ENCODE results near the gene PLN. TPM values are rescaled to one million over a fixed set of nuclear protein-coding genes. Genes with fewer than 3 reads are reported as not detected.
A peak's percentile ranks its signal among the peaks of the same experiment; 100 is the strongest.

The PLN gene
- total RNA-seq, 1 donor from 2014 or later, result not detected

GRCh38 chr6:118577972-118578371, 29.9 kb downstream of the PLN start:
- H3K4me3 Mint-ChIP-seq (ENCODE audit: unreplicated experiment), result no peak overlapping the region
- TF ChIP-seq, protein P1, sequence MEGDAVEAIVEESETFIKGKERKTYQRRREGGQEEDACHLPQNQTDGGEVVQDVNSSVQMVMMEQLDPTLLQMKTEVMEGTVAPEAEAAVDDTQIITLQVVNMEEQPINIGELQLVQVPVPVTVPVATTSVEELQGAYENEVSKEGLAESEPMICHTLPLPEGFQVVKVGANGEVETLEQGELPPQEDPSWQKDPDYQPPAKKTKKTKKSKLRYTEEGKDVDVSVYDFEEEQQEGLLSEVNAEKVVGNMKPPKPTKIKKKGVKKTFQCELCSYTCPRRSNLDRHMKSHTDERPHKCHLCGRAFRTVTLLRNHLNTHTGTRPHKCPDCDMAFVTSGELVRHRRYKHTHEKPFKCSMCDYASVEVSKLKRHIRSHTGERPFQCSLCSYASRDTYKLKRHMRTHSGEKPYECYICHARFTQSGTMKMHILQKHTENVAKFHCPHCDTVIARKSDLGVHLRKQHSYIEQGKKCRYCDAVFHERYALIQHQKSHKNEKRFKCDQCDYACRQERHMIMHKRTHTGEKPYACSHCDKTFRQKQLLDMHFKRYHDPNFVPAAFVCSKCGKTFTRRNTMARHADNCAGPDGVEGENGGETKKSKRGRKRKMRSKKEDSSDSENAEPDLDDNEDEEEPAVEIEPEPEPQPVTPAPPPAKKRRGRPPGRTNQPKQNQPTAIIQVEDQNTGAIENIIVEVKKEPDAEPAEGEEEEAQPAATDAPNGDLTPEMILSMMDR (IDR thresholded peaks at IDR 0.05), result no peak
- no peak for DNase-seq (ENCODE audit: extremely low spot score, unreplicated experiment)
- no peaks in the 10 kb centered on the region for H3K27me3 Mint-ChIP-seq (ENCODE audit: unreplicated experiment)
- no peak overlapping the region for H3K27ac Mint-ChIP-seq (ENCODE audit: unreplicated experiment)
- H3K36me3 Mint-ChIP-seq (ENCODE audit: unreplicated experiment), result peaks cover 35% of the 10 kb centered on the region
- H3K4me1 Mint-ChIP-seq (ENCODE audit: unreplicated experiment), result peaks cover 5% of the 10 kb centered on the region
- peaks cover 31% of the 10 kb centered on the region for H3K9me3 Mint-ChIP-seq (ENCODE audit: unreplicated experiment)

GRCh38 chr6:118578617-118579016, 30.5 kb downstream of the PLN start:
- Mint-ChIP-seq H3K4me1 (ENCODE audit: unreplicated experiment) (peaks cover 5% of the 10 kb centered on the region), H3K9me3 (ENCODE audit: unreplicated experiment) (peaks cover 31% of the 10 kb centered on the region), H3K36me3 (ENCODE audit: unreplicated experiment) (peaks cover 33% of the 10 kb centered on the region), H3K4me3 (ENCODE audit: unreplicated experiment) (no peak overlapping the region), H3K27me3 (ENCODE audit: unreplicated experiment) (no peaks in the 10 kb centered on the region), H3K27ac (ENCODE audit: unreplicated experiment) (no peak overlapping the region)
- TF ChIP-seq, protein P1 (IDR thresholded peaks at IDR 0.05), result no peak
- no peak for DNase-seq (ENCODE audit: extremely low spot score, unreplicated experiment)

DNA sequence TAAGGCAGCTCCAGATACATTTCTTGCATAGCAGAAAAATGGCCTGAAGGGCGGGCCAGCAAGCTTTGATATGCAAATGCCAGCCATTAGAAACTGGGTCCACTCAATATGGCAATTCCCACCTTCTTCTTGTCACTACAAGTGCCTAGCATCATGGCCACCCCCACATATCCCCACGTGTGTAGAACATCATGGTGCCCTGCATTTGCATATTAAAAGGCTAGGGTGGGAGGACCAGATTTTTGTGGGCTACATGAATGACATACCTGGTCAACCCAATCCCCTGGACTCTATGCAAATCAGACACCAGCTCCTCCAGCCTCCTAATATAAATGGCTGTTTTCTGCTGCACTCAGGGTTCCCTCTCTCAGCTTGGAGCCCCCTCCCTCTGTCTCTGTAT, 31.7 kb downstream of the PLN start:
- Mint-ChIP-seq H3K4me3 (ENCODE audit: unreplicated experiment) (no peak overlapping the region), H3K27me3 (ENCODE audit: unreplicated experiment) (no peaks in the 10 kb centered on the region), H3K36me3 (ENCODE audit: unreplicated experiment) (peaks cover 24% of the 10 kb centered on the region), H3K4me1 (ENCODE audit: unreplicated experiment) (peaks cover 5% of the 10 kb centered on the region), H3K27ac (ENCODE audit: unreplicated experiment) (no peak overlapping the region), H3K9me3 (ENCODE audit: unreplicated experiment) (peaks cover 21% of the 10 kb centered on the region)
- TF ChIP-seq, protein P1 (IDR thresholded peaks at IDR 0.05), result no peak
- no peak for DNase-seq (ENCODE audit: extremely low spot score, unreplicated experiment)

- TF ChIP-seq, protein P1 (IDR thresholded peaks at IDR 0.05), result peak; percentile 81
- peaks cover 18% of the 10 kb centered on the region for H3K36me3 Mint-ChIP-seq (ENCODE audit: unreplicated experiment)
- no peak for DNase-seq (ENCODE audit: extremely low spot score, unreplicated experiment)
- H3K4me3 Mint-ChIP-seq (ENCODE audit: unreplicated experiment), result no peak overlapping the region
- peaks cover 5% of the 10 kb centered on the region for H3K4me1 Mint-ChIP-seq (ENCODE audit: unreplicated experiment)
- H3K27ac Mint-ChIP-seq (ENCODE audit: unreplicated experiment), result no peak overlapping the region
- H3K9me3 Mint-ChIP-seq (ENCODE audit: unreplicated experiment), result peaks cover 13% of the 10 kb centered on the region
- no peaks in the 10 kb centered on the region for H3K27me3 Mint-ChIP-seq (ENCODE audit: unreplicated experiment)
Measured at GRCh38 chr6:118580585-118581419, 32.7 kb downstream of the PLN start.

- TF ChIP-seq, protein P1 (IDR thresholded peaks at IDR 0.05), result no peak
- Mint-ChIP-seq H3K4me1 (ENCODE audit: unreplicated experiment) (peaks cover 5% of the 10 kb centered on the region), H3K27me3 (ENCODE audit: unreplicated experiment) (no peaks in the 10 kb centered on the region), H3K27ac (ENCODE audit: unreplicated experiment) (no peak overlapping the region), H3K9me3 (ENCODE audit: unreplicated experiment) (peaks cover 6% of the 10 kb centered on the region), H3K36me3 (ENCODE audit: unreplicated experiment) (peaks cover 12% of the 10 kb centered on the region), H3K4me3 (ENCODE audit: unreplicated experiment) (no peak overlapping the region)
- no peak for DNase-seq (ENCODE audit: extremely low spot score, unreplicated experiment)
Measured at GRCh38 chr6:118581489-118581959, 33.4 kb downstream of the PLN start.

Measured in osteocyte (in vitro differentiated cells).